GM18520 (cell line): ENCODE data around the gene SIT1.

Source experiments
- ATAC-seq: cut with Tn5 transposase; IDR thresholded peaks from one replicate; pipeline ENCODE4 v1.9.1; 2021; ENCODE audit not compliant: unreplicated experiment

The SIT1 gene

GRCh38 chr9:35682520-35683315 lies 32.0 kb upstream of the SIT1 start:
- no peak for ATAC-seq

- ATAC-seq, result no peak
Observed at GRCh38 chr9:35682051-35682450, 31.3 kb upstream of the SIT1 start.

GRCh38 chr9:35681341-35682002 lies 30.7 kb upstream of the SIT1 start:
- no peak for ATAC-seq

- ATAC-seq, result peak; percentile 75
Observed at GRCh38 chr9:35680331-35681105, 29.8 kb upstream of the SIT1 start.

- no peak for ATAC-seq
Observed at GRCh38 chr9:35679766-35680330, 29.1 kb upstream of the SIT1 start.

- no peak for ATAC-seq
Observed at GRCh38 chr9:35679091-35679490, 28.4 kb upstream of the SIT1 start.

- no peak for ATAC-seq
Observed at GRCh38 chr9:35675732-35676392, 25.1 kb upstream of the SIT1 start.

GRCh38 chr9:35675204-35675603 lies 24.5 kb upstream of the SIT1 start:
- no peak for ATAC-seq

- ATAC-seq, result no peak
Observed at GRCh38 chr9:35674025-35674361, 23.3 kb upstream of the SIT1 start.

- no peak for ATAC-seq
Observed at GRCh38 chr9:35673132-35674024, 22.6 kb upstream of the SIT1 start, which contains the start of gene CA9. TSS of gene CA9 (plus strand) at chr9:35673928. CDS start at chr9:35673960, 32 bp downstream.

- ATAC-seq, result no peak
Observed at GRCh38 chr9:35669331-35670145, 18.8 kb upstream of the SIT1 start.

GRCh38 chr9:35667939-35668338 lies 17.2 kb upstream of the SIT1 start:
- no peak for ATAC-seq

GRCh38 chr9:35666549-35666948 lies 15.8 kb upstream of the SIT1 start:
- no peak for ATAC-seq

GRCh38 chr9:35666045-35666444 lies 15.3 kb upstream of the SIT1 start:
- no peak for ATAC-seq

- ATAC-seq, result no peak
Observed at GRCh38 chr9:35665471-35665818, 14.7 kb upstream of the SIT1 start.

- peak; percentile 72 for ATAC-seq
Observed at GRCh38 chr9:35664531-35665470, 14.1 kb upstream of the SIT1 start, which contains the start of gene ARHGEF39. TSS of gene ARHGEF39 (minus strand) at chr9:35665195. CDS start at chr9:35665169, 26 bp downstream.

- ATAC-seq, result no peak
Observed at GRCh38 chr9:35662437-35662836, 11.7 kb upstream of the SIT1 start.

- ATAC-seq, result no peak
Observed at GRCh38 chr9:35661756-35662350, 11.1 kb upstream of the SIT1 start.
